LNCaP clone FGC (cell line): ENCODE data around the gene ADGRB3.

Source experiments
- DNase-seq: peaks from one replicate; pipeline ENCODE4 v3.0.0-alpha.2; 2011; ENCODE audit warnings: low read depth
- H3K4me3 ChIP-seq: 2 replicates; pipeline ENCODE4 v1.5.1; 2011; ENCODE audit warnings: mild to moderate bottlenecking, low read depth, low read length, control low read depth
- TF ChIP-seq, protein P1 (sequence below): IDR thresholded peaks from 2 replicates; pipeline ENCODE4 v1.5.1; 2012; ENCODE audit warnings: mild to moderate bottlenecking; ENCODE audit not compliant: control insufficient read depth, insufficient read depth; ENCODE audit errors: extremely low read depth

Gene ADGRB3

DNA sequence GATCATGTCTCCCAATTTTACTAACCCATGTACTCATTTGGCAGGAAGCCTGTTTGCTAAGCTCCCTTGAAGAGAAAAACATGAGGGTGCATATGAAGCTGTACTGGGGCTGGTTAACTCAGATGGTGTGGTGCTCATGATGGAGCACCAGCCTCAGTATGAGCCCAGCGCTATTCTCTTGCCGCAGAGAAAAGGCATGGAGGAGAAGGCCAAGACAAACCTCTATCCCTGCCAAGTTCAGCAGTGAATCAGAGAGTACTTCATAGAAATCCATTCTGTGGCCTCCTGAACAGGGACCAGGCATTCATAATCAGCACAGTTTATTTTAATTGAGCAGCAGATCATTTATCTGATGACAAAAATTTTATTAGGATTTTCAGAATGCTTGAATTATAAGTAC, 763.6 kb downstream of the ADGRB3 start:
- TF ChIP-seq, protein P1, sequence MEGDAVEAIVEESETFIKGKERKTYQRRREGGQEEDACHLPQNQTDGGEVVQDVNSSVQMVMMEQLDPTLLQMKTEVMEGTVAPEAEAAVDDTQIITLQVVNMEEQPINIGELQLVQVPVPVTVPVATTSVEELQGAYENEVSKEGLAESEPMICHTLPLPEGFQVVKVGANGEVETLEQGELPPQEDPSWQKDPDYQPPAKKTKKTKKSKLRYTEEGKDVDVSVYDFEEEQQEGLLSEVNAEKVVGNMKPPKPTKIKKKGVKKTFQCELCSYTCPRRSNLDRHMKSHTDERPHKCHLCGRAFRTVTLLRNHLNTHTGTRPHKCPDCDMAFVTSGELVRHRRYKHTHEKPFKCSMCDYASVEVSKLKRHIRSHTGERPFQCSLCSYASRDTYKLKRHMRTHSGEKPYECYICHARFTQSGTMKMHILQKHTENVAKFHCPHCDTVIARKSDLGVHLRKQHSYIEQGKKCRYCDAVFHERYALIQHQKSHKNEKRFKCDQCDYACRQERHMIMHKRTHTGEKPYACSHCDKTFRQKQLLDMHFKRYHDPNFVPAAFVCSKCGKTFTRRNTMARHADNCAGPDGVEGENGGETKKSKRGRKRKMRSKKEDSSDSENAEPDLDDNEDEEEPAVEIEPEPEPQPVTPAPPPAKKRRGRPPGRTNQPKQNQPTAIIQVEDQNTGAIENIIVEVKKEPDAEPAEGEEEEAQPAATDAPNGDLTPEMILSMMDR: no peak
- DNase-seq: no peak
- H3K4me3 ChIP-seq: no peak overlapping the region

- DNase-seq: no peak
- H3K4me3 ChIP-seq: no peak overlapping the region
- TF ChIP-seq, protein P1: no peak
Observed at GRCh38 chr6:69408886-69409285, 773.8 kb downstream of the ADGRB3 start.

GRCh38 chr6:69416776-69417175, 781.7 kb downstream of the ADGRB3 start:
- H3K4me3 ChIP-seq: no peak overlapping the region
- TF ChIP-seq, protein P1: no peak
- DNase-seq: peak; percentile 22

- DNase-seq: no peak
- no peak overlapping the region for H3K4me3 ChIP-seq
- TF ChIP-seq, protein P1: no peak
Observed at GRCh38 chr6:69421269-69421668, 786.2 kb downstream of the ADGRB3 start.

- no peak for DNase-seq
Observed at GRCh38 chr6:69422020-69422419, 786.9 kb downstream of the ADGRB3 start.

GRCh38 chr6:69422475-69422874, 787.4 kb downstream of the ADGRB3 start:
- no peak overlapping the region for H3K4me3 ChIP-seq
- DNase-seq: no peak
- TF ChIP-seq, protein P1: no peak

More at GRCh38 chr6:69422020-69422419, 786.9 kb downstream of the ADGRB3 start:
- TF ChIP-seq, protein P1: no peak
- no peak overlapping the region for H3K4me3 ChIP-seq

- DNase-seq: no peak
- TF ChIP-seq, protein P1: no peak
- no peak overlapping the region for H3K4me3 ChIP-seq
Observed at GRCh38 chr6:69423785-69424184, 788.7 kb downstream of the ADGRB3 start.
